ENCODE results near the gene OR4K1. TPM values are rescaled to one million over a fixed set of nuclear protein-coding genes. Genes with fewer than 3 reads are reported as not detected.

The OR4K1 gene
- total RNA-seq, 2 experiments from 2014 or later = not detected

DNA sequence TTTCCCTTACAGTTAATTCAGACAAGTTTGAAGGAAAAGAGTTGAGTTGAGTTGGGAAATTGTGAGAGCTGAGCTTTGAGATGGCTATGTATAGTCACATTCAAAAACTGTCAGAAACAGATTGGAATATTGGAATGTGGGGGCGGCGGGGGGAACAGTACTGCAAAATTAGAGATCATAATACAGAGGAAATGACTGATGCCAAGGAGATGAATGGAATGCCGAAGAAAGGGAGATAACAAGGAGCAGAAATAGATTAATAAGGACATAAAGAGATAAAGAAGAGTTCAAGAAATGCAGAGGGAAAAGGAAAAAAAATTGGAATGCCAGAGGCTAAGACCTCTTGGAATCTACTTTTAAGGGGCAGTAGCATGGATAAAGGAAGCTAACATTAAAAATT, 13.5 kb upstream of the OR4K1 start:
- H3K9me3 ChIP-seq (ENCODE audit: control insufficient read depth in 1 of 2, insufficient read depth in 1 of 2, low read length in 2 of 2) = no peaks in the 10 kb centered on the region
- H3K36me3 ChIP-seq (ENCODE audit: insufficient read depth, low read length) = no peaks in the 10 kb centered on the region
- CTCF ChIA-PET = interaction anchor here (0.7 to 1.5 kb wide), 3 partner anchors 10 to 65 kb away, joined by 3 to 7 read pairs (median 4); no protein-coding TSS in a partner anchor
- ATAC-seq (ENCODE audit: poor library complexity) (no peak), DNase-seq (no peak)
- no peaks in the 10 kb centered on the region for H3K36me3 Mint-ChIP-seq (ENCODE audit: low read depth)
- H3K27me3 Mint-ChIP-seq = no peaks in the 10 kb centered on the region
- TF ChIP-seq, protein P1, sequence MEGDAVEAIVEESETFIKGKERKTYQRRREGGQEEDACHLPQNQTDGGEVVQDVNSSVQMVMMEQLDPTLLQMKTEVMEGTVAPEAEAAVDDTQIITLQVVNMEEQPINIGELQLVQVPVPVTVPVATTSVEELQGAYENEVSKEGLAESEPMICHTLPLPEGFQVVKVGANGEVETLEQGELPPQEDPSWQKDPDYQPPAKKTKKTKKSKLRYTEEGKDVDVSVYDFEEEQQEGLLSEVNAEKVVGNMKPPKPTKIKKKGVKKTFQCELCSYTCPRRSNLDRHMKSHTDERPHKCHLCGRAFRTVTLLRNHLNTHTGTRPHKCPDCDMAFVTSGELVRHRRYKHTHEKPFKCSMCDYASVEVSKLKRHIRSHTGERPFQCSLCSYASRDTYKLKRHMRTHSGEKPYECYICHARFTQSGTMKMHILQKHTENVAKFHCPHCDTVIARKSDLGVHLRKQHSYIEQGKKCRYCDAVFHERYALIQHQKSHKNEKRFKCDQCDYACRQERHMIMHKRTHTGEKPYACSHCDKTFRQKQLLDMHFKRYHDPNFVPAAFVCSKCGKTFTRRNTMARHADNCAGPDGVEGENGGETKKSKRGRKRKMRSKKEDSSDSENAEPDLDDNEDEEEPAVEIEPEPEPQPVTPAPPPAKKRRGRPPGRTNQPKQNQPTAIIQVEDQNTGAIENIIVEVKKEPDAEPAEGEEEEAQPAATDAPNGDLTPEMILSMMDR (IDR thresholded peaks at IDR 0.05) = no peak
- intact Hi-C loops (cut with DNase I, micrococcal nuclease) = no loop called here
- POLR2A ChIA-PET = no interaction called here
- H3K27me3 ChIP-seq (ENCODE audit: control insufficient read depth in 1 of 2, insufficient read depth in 2 of 2, low read length in 2 of 2) = no peaks in the 10 kb centered on the region
- no peak overlapping the region for H3K4me3 ChIP-seq (ENCODE audit: low read length)
- no peaks in the 10 kb centered on the region for H3K4me1 Mint-ChIP-seq (ENCODE audit: low read depth)
- H3K9me3 Mint-ChIP-seq = no peaks in the 10 kb centered on the region
- H3K4me1 ChIP-seq (ENCODE audit: insufficient read depth, low read length) = no peaks in the 10 kb centered on the region
- no peak overlapping the region for H3K27ac Mint-ChIP-seq
- no peak overlapping the region for H3K4me3 Mint-ChIP-seq
- no peak overlapping the region for H3K27ac ChIP-seq (ENCODE audit: low read depth in 1 of 2, low read length in 2 of 2)

DNA sequence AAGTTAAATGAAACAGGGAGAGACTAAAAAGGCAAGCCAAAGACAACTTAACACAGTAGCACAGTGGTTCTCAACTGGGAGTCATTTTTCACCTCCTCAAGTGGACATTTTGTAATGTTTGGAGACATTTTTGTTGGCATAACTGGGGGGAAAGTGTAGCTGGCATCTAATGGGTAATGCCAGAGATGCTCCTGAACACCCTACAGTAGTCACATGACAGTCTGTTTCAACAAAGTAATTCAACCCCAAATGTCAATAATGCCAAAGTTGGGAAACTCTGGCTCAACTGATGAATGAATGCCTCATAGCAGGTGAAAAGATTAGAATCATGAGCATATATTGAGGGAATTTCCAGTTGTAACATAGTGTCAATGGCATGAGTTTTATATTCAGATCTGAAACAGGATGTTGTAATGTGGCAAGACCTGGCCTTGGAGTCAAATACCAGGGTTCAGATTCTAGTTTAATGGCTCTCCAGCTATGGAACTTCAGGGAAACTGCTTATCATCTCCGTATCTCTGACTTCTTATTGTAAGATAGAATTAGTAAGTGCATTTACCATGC, 12.7 kb upstream of the OR4K1 start:
- no peaks in the 10 kb centered on the region for H3K9me3 ChIP-seq (ENCODE audit: control insufficient read depth in 1 of 2, insufficient read depth in 1 of 2, low read length in 2 of 2)
- no peaks in the 10 kb centered on the region for H3K36me3 ChIP-seq (ENCODE audit: insufficient read depth, low read length)
- H3K4me3 ChIP-seq (ENCODE audit: low read length) = no peak overlapping the region
- ATAC-seq (ENCODE audit: poor library complexity) (no peak), DNase-seq (no peak)
- no peaks in the 10 kb centered on the region for H3K36me3 Mint-ChIP-seq (ENCODE audit: low read depth)
- POLR2A ChIA-PET = no interaction called here
- H3K27ac Mint-ChIP-seq = no peak overlapping the region
- H3K9me3 Mint-ChIP-seq = no peaks in the 10 kb centered on the region
- no peaks in the 10 kb centered on the region for H3K27me3 ChIP-seq (ENCODE audit: control insufficient read depth in 1 of 2, insufficient read depth in 2 of 2, low read length in 2 of 2)
- no peak overlapping the region for H3K27ac ChIP-seq (ENCODE audit: low read depth in 1 of 2, low read length in 2 of 2)
- CTCF ChIA-PET = interaction anchor here (1.4 to 1.5 kb wide), 2 partner anchors 9 to 10 kb away, joined by 4 to 7 read pairs; no protein-coding TSS in a partner anchor
- intact Hi-C loops (cut with DNase I, micrococcal nuclease) = no loop called here
- H3K4me3 Mint-ChIP-seq = no peak overlapping the region
- no peaks in the 10 kb centered on the region for H3K27me3 Mint-ChIP-seq
- H3K4me1 Mint-ChIP-seq (ENCODE audit: low read depth) = no peaks in the 10 kb centered on the region
- H3K4me1 ChIP-seq (ENCODE audit: insufficient read depth, low read length) = no peaks in the 10 kb centered on the region
- TF ChIP-seq, protein P1 (IDR thresholded peaks at IDR 0.05) = no peak

DNA sequence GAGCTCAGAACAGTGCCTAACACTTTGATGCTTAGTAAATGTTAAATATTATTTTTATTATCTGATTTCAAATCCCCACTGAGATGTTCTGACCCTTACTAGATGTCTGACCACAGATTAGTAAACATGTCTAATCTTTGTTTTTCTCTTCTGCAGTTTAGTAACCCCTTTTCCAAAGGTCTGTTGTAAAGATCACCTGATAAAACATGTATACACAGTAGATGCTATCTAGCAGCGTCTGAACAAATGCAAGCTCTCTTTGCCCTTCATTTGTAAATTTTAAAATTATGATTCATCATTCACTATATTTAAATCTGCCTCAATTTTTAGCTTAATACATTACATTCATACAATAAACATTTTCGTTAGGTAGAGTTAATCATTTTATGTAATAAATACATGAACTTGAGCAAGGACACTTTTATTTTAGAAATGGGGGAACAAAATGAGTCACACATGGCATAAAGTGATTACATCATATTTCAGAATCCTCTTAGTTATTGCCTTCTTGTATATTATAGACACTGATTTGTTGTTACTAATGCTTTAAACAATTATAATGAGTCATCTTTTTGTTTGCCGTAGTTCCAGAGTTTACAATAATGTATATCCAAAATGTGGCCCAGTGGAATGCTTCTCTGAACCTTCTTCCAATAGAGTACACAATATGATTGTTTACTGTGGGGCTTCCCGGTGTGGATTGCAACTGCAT, 12.0 kb upstream of the OR4K1 start:
- Histone ChIP-seq H3K27ac (ENCODE audit: low read depth in 1 of 2, low read length in 2 of 2) (no peak overlapping the region), H3K4me3 (ENCODE audit: low read length) (no peak overlapping the region), H3K9me3 (ENCODE audit: control insufficient read depth in 1 of 2, insufficient read depth in 1 of 2, low read length in 2 of 2) (no peaks in the 10 kb centered on the region), H3K36me3 (ENCODE audit: insufficient read depth, low read length) (no peaks in the 10 kb centered on the region), H3K27me3 (ENCODE audit: control insufficient read depth in 1 of 2, insufficient read depth in 2 of 2, low read length in 2 of 2) (no peaks in the 10 kb centered on the region), H3K4me1 (ENCODE audit: insufficient read depth, low read length) (no peaks in the 10 kb centered on the region)
- H3K36me3 Mint-ChIP-seq (ENCODE audit: low read depth) = no peaks in the 10 kb centered on the region
- H3K4me3 Mint-ChIP-seq = no peak overlapping the region
- H3K9me3 Mint-ChIP-seq = no peaks in the 10 kb centered on the region
- no peak overlapping the region for H3K27ac Mint-ChIP-seq
- ChIA-PET POLR2A (no interaction called here), CTCF (interaction anchor here (1.5 kb wide), 1 partner anchor 11 kb away, joined by 7 read pairs; no protein-coding TSS in a partner anchor)
- DNase-seq = no peak
- no peaks in the 10 kb centered on the region for H3K27me3 Mint-ChIP-seq
- TF ChIP-seq, protein P1 (IDR thresholded peaks at IDR 0.05) = no peak
- no peaks in the 10 kb centered on the region for H3K4me1 Mint-ChIP-seq (ENCODE audit: low read depth)
- intact Hi-C loops (cut with DNase I, micrococcal nuclease) = no loop called here
- no peak for ATAC-seq (ENCODE audit: poor library complexity)

Measured in CD4-positive, alpha-beta T cell (primary cell).